ENCODE results near the gene METTL15. TPM values are rescaled to one million over a fixed set of nuclear protein-coding genes. Genes with fewer than 3 reads are reported as not detected.

METTL15 gene
- total RNA-seq, 4 donors from 2014 or later, result 5.3 to 12.2 (median 11.8) TPM

DNA sequence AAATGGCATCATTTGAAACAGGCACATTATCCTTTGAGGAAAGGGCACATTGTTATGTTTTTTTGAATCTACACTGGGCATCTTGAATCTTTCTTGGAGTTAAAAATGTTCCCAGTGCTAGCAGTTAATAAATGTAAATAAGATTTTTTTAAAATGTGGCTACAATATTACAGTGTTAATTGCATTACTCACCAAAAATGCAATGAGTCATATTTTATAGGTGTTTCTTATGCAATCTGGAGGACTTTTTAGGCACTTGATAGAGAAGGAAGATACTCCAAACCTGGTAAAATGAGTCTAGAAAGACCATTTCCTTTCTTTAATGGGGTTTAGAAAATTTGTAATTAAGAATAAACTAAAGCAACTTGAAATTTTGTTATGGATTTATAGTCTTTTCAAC, 238.0 kb downstream of the METTL15 start:
- no peak for DNase-seq
- H3K4me1 ChIP-seq, result no peaks in the 10 kb centered on the region
- intact Hi-C loops (cut with DNase I), result no loop called here
- no peaks in the 10 kb centered on the region for H3K27me3 ChIP-seq
- no peaks in the 10 kb centered on the region for H3K9me3 ChIP-seq
- H3K27ac ChIP-seq, result no peak overlapping the region
- TF ChIP-seq POLR2A (IDR thresholded peaks at IDR 0.05) (no peak), CTCF (IDR thresholded peaks at IDR 0.05) (no peak)
- H3K4me3 ChIP-seq, result no peak overlapping the region
- no peaks in the 10 kb centered on the region for H3K36me3 ChIP-seq

- intact Hi-C loops (cut with DNase I), result no loop called here
- Histone ChIP-seq H3K4me3 (no peak overlapping the region), H3K36me3 (no peaks in the 10 kb centered on the region), H3K9me3 (no peaks in the 10 kb centered on the region), H3K27ac (no peak overlapping the region), H3K27me3 (no peaks in the 10 kb centered on the region), H3K4me1 (no peaks in the 10 kb centered on the region)
- no peak for DNase-seq
- WGBS, 2 donors, result 74 to 76% methylated on average over 1 of the region's 1 CpG
- TF ChIP-seq CTCF (IDR thresholded peaks at IDR 0.05), result no peak
- TF ChIP-seq POLR2A (IDR thresholded peaks at IDR 0.05), result no peak
Measured at GRCh38 chr11:28346721-28347120, 238.5 kb downstream of the METTL15 start.

DNA sequence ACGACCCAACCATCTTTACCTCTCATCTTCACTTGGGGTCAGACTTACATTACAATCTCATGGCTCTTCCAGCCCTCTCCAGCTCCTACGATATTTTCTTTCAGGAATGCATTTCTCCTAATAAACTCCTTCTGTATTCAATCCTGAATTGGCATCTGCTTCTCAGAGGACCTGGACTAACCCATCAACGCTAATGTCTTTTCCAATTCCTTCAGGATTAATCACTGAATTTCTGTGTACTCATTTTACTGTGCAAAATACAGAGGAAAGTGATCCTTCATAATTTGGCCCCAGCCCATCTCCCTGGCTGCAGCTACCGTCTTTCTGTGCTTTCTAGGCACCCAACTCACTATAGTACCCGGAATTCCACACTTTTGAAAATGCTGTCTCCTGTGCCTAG, 239.2 kb downstream of the METTL15 start:
- Histone ChIP-seq H3K27ac (no peak overlapping the region), H3K9me3 (no peaks in the 10 kb centered on the region), H3K36me3 (no peaks in the 10 kb centered on the region), H3K4me3 (no peak overlapping the region), H3K4me1 (no peaks in the 10 kb centered on the region), H3K27me3 (no peaks in the 10 kb centered on the region)
- 74 to 83% methylated on average over 5 of the region's 5 CpGs for WGBS, 2 donors
- no peak for DNase-seq
- no peak for TF ChIP-seq CTCF (IDR thresholded peaks at IDR 0.05)
- no peak for TF ChIP-seq POLR2A (IDR thresholded peaks at IDR 0.05)
- intact Hi-C loops (cut with DNase I), result no loop called here

DNA sequence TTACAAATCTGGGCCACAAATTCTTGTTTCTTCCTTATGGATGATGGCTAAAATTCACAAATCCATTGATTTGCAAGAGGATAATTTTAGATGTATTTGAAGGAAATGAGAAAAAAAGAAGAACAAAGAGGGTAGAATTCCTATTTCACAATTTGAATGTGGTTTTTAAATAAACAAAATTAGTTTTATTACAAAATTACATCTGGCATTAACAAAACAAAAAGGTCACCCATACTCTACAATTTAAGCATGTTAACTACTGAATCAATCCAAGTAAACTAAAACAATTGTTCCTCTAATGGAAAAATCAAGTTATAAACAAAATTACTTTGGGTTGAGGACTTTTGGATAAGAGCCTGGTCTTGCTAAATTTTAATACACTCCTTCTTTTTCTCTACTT, 242.0 kb downstream of the METTL15 start:
- Histone ChIP-seq H3K27me3 (no peaks in the 10 kb centered on the region), H3K36me3 (no peaks in the 10 kb centered on the region), H3K4me1 (no peaks in the 10 kb centered on the region), H3K4me3 (no peak overlapping the region), H3K27ac (no peak overlapping the region), H3K9me3 (no peaks in the 10 kb centered on the region)
- intact Hi-C loops (cut with DNase I), result no loop called here
- no peak for TF ChIP-seq CTCF (IDR thresholded peaks at IDR 0.05)
- TF ChIP-seq POLR2A (IDR thresholded peaks at IDR 0.05), result no peak
- no peak for DNase-seq

DNA sequence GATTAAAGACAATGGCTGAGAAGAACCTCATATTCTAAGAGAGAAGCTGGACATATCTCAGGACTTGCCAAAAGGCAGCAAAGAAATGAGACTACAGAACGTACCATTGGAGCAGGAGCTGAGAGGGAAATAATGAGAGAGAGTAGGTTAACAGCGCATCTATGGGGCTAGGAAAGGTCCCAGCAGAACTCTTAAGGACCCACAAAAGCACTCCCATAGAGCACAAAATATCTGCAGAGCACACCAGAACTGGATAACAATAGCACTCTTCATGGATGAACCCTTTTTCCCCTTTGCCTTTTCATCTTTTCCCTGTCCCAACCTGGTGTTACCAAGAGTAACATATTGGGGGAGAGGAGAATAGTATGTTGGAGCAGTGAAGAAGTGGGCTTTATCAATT, 245.8 kb downstream of the METTL15 start:
- no peak overlapping the region for H3K27ac ChIP-seq
- TF ChIP-seq POLR2A (IDR thresholded peaks at IDR 0.05) (no peak), CTCF (IDR thresholded peaks at IDR 0.05) (no peak)
- no peaks in the 10 kb centered on the region for H3K36me3 ChIP-seq
- WGBS, 2 donors, result 89 to 91% methylated on average over 2 of the region's 2 CpGs
- no peaks in the 10 kb centered on the region for H3K4me1 ChIP-seq
- intact Hi-C loops (cut with DNase I), result no loop called here
- DNase-seq, result no peak
- H3K4me3 ChIP-seq, result no peak overlapping the region
- H3K27me3 ChIP-seq, result no peaks in the 10 kb centered on the region
- H3K9me3 ChIP-seq, result no peaks in the 10 kb centered on the region
